Measurements from ENCODE around the gene COL6A2.

DNA sequence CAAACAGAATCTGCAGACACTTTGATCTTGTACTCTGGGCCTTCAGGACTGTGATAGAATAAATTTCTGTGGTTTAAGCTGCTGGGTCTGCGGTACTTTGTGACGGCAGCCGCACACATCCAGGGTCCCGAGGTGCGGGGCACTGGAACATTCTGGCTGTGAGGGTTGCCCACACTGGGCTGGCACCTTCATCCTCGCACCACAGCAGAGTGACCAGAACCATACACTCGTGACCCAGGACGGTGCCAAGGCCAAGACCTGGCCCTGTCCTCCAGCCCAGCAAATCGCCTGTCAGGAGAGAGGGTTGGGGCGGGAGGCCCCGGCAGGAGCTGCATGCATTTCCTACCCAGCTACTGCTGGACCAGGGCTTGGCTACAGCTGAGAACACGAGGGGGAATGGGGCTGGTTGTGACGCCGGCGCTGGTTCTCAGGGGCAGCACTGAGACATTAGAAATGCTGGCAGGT, 60.1 kb downstream of the COL6A2 start:
- TF ChIP-seq YY1 (IDR thresholded peaks at IDR 0.05; ENCODE audit: extremely low read depth, insufficient replicate concordance, low read depth, low read length) = no peak
- TF ChIP-seq CTCF (IDR thresholded peaks at IDR 0.05 in 2 of 3, conservative IDR thresholded peaks at IDR 0.05 in 1 of 3; ENCODE audit: borderline replicate concordance in 1 of 3, insufficient read depth in 1 of 3, low read depth in 2 of 3, low read length in 2 of 3) = no peak
- no peak for TF ChIP-seq POLR2A (IDR thresholded peaks at IDR 0.05; ENCODE audit: borderline replicate concordance, extremely low read depth, insufficient read depth, insufficient read length)
- no peak for TF ChIP-seq SRF (IDR thresholded peaks at IDR 0.05; ENCODE audit: low read depth)
- TF ChIP-seq ZNF274 (IDR thresholded peaks at IDR 0.05; ENCODE audit: low read depth, low read length) = no peak
- TF ChIP-seq POLR2AphosphoS5 (IDR thresholded peaks at IDR 0.05; ENCODE audit: low read depth, low read length) = no peak
- TF ChIP-seq EZH2 (IDR thresholded peaks at IDR 0.05) = no peak
- TF ChIP-seq CEBPB (IDR thresholded peaks at IDR 0.05; ENCODE audit: low read depth) = no peak
- TF ChIP-seq, protein P1, sequence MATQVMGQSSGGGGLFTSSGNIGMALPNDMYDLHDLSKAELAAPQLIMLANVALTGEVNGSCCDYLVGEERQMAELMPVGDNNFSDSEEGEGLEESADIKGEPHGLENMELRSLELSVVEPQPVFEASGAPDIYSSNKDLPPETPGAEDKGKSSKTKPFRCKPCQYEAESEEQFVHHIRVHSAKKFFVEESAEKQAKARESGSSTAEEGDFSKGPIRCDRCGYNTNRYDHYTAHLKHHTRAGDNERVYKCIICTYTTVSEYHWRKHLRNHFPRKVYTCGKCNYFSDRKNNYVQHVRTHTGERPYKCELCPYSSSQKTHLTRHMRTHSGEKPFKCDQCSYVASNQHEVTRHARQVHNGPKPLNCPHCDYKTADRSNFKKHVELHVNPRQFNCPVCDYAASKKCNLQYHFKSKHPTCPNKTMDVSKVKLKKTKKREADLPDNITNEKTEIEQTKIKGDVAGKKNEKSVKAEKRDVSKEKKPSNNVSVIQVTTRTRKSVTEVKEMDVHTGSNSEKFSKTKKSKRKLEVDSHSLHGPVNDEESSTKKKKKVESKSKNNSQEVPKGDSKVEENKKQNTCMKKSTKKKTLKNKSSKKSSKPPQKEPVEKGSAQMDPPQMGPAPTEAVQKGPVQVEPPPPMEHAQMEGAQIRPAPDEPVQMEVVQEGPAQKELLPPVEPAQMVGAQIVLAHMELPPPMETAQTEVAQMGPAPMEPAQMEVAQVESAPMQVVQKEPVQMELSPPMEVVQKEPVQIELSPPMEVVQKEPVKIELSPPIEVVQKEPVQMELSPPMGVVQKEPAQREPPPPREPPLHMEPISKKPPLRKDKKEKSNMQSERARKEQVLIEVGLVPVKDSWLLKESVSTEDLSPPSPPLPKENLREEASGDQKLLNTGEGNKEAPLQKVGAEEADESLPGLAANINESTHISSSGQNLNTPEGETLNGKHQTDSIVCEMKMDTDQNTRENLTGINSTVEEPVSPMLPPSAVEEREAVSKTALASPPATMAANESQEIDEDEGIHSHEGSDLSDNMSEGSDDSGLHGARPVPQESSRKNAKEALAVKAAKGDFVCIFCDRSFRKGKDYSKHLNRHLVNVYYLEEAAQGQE (IDR thresholded peaks at IDR 0.05; ENCODE audit: low read depth) = no peak

Measured in HCT116 (cell line).